ENCODE data around the gene GPALPP1. TPM values are rescaled to one million over a fixed set of nuclear protein-coding genes. Genes with fewer than 3 reads are reported as not detected.

Gene GPALPP1
- total RNA-seq, 5 donors from 2014 or later (not counting 1 experiment from before 2014, with no cell fraction given): 28.0 to 37.8 (median 31.7) TPM

- Mint-ChIP-seq H3K4me3 (no peak overlapping the region), H3K27me3 (no peaks in the 10 kb centered on the region), H3K4me1 (no peaks in the 10 kb centered on the region), H3K9me3 (no peaks in the 10 kb centered on the region), H3K27ac (no peak overlapping the region), H3K36me3 (peaks cover 22% of the 10 kb centered on the region)
- H3K27ac ChIP-seq (ENCODE audit: low read length): no peak overlapping the region
- H3K27me3 ChIP-seq (replicated peaks in 1 of 2; ENCODE audit: control insufficient read depth in 2 of 2, extremely low read depth in 1 of 2, insufficient read depth in 2 of 2, low read length in 1 of 2): no peaks in the 10 kb centered on the region
- DNase-seq (peak in 1 of 35 experiments; percentile 42), ATAC-seq (replicated peaks in 1 of 4) (no peak)
- no peaks in the 10 kb centered on the region for H3K4me1 ChIP-seq (ENCODE audit: control insufficient read depth in 1 of 2, extremely low read depth in 1 of 2, insufficient read depth in 2 of 2, low read length in 2 of 2)
- H3K4me3 ChIP-seq (ENCODE audit: control insufficient read depth in 1 of 2, extremely low read depth in 1 of 2, low read length in 1 of 2): no peak overlapping the region
- H3K36me3 ChIP-seq (ENCODE audit: control insufficient read depth in 2 of 2, extremely low read depth in 1 of 2, insufficient read depth in 1 of 2, low read length in 1 of 2): peaks cover 5 to 22% of the 10 kb centered on the region in 2 donors
- POLR2A ChIA-PET: interaction anchor here (0.5 to 0.8 kb wide), 3 partner anchors 54 to 1163 kb away, joined by 3 to 15 read pairs (median 4); no protein-coding TSS in a partner anchor
- WGBS (ENCODE audit: insufficient coverage): no CpG with 5 or more reads among the region's 3 CpGs
- H3K9me3 ChIP-seq: no peaks in the 10 kb centered on the region
- CTCF ChIA-PET: interaction anchor here (0.6 to 1.3 kb wide), 5 partner anchors 12 to 490 kb away, joined by 3 to 11 read pairs (median 3); no protein-coding TSS in a partner anchor
These were observed 16.3 kb upstream of the GPALPP1 start for GRCh38 chr13:44972956-44973581.

GRCh38 chr13:44974056-44974793, 15.1 kb upstream of the GPALPP1 start:
- POLR2A ChIA-PET: interaction anchor here (0.6 to 0.8 kb wide), 3 partner anchors 56 to 1162 kb away, joined by 3 to 15 read pairs (median 4); no protein-coding TSS in a partner anchor
- H3K27me3 Mint-ChIP-seq: no peaks in the 10 kb centered on the region
- H3K4me3 ChIP-seq (ENCODE audit: control insufficient read depth in 1 of 2, extremely low read depth in 1 of 2, low read length in 1 of 2): no peak overlapping the region
- ATAC-seq (replicated peaks in 1 of 4): no peak
- peaks cover 5 to 26% of the 10 kb centered on the region in 2 donors for H3K36me3 ChIP-seq (ENCODE audit: control insufficient read depth in 2 of 2, extremely low read depth in 1 of 2, insufficient read depth in 1 of 2, low read length in 1 of 2)
- no peaks in the 10 kb centered on the region for H3K9me3 ChIP-seq
- peaks cover 31% of the 10 kb centered on the region for H3K36me3 Mint-ChIP-seq
- no peaks in the 10 kb centered on the region for H3K9me3 Mint-ChIP-seq
- no peak overlapping the region for H3K27ac ChIP-seq (ENCODE audit: low read length)
- H3K27me3 ChIP-seq (replicated peaks in 1 of 2; ENCODE audit: control insufficient read depth in 2 of 2, extremely low read depth in 1 of 2, insufficient read depth in 2 of 2, low read length in 1 of 2): no peaks in the 10 kb centered on the region
- no peak overlapping the region for H3K27ac Mint-ChIP-seq
- no peak for DNase-seq
- H3K4me1 ChIP-seq (ENCODE audit: control insufficient read depth in 1 of 2, extremely low read depth in 1 of 2, insufficient read depth in 2 of 2, low read length in 2 of 2): no peaks in the 10 kb centered on the region
- H3K4me3 Mint-ChIP-seq: no peak overlapping the region
- 80% methylated on average over 6 of the region's 9 CpGs for WGBS (ENCODE audit: insufficient coverage)
- CTCF ChIA-PET: interaction anchor here in 1 of 2 donors (0.7 to 1.2 kb wide), 3 partner anchors 14 to 491 kb away, joined by 3 to 11 read pairs (median 5); no protein-coding TSS in a partner anchor
- H3K4me1 Mint-ChIP-seq: no peaks in the 10 kb centered on the region

DNA sequence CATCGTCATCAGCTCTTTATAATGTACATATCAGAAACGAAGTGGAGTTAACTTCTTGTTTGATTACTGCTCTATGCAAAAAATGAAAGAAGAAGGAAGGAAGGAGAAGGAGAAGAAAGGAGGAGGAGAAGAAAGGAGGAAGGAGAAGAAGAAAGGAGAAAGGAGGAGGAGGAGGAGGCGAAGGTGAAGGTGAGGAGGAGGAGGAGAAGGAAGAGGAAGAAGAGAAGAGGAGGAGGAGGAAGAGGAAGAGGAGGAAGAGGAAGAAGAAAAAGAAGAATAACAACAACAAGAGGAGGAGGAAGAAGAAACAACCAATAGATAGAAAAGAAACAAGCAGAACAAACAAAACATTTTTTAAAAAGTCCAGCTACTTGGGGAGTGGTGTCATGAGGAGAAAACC, 13.1 kb upstream of the GPALPP1 start:
- H3K27me3 ChIP-seq (replicated peaks in 1 of 2; ENCODE audit: control insufficient read depth in 2 of 2, extremely low read depth in 1 of 2, insufficient read depth in 2 of 2, low read length in 1 of 2): no peaks in the 10 kb centered on the region
- Mint-ChIP-seq H3K27ac (no peak overlapping the region), H3K4me1 (no peaks in the 10 kb centered on the region), H3K4me3 (no peak overlapping the region), H3K36me3 (peaks cover 31% of the 10 kb centered on the region), H3K9me3 (no peaks in the 10 kb centered on the region), H3K27me3 (no peaks in the 10 kb centered on the region)
- no peaks in the 10 kb centered on the region for H3K4me1 ChIP-seq (ENCODE audit: control insufficient read depth in 1 of 2, extremely low read depth in 1 of 2, insufficient read depth in 2 of 2, low read length in 2 of 2)
- H3K9me3 ChIP-seq: no peaks in the 10 kb centered on the region
- POLR2A ChIA-PET: no interaction called here
- H3K27ac ChIP-seq (ENCODE audit: low read length): no peak overlapping the region
- no peak overlapping the region for H3K4me3 ChIP-seq (ENCODE audit: control insufficient read depth in 1 of 2, extremely low read depth in 1 of 2, low read length in 1 of 2)
- ATAC-seq (replicated peaks in 1 of 4): no peak
- no peak for DNase-seq
- peaks cover 5 to 44% of the 10 kb centered on the region in 2 donors for H3K36me3 ChIP-seq (ENCODE audit: control insufficient read depth in 2 of 2, extremely low read depth in 1 of 2, insufficient read depth in 1 of 2, low read length in 1 of 2)
- CTCF ChIA-PET: interaction anchor here (0.6 to 0.9 kb wide), 3 partner anchors 9 to 1620 kb away, joined by 3 to 6 read pairs (median 3); no protein-coding TSS in a partner anchor
- 78% methylated on average over 1 of the region's 3 CpGs for WGBS (ENCODE audit: insufficient coverage)

- ChIA-PET POLR2A (no interaction called here), CTCF (interaction anchor here in 1 of 2 donors (0.9 kb wide), 1 partner anchor 8 kb away, joined by 3 read pairs; no protein-coding TSS in a partner anchor)
- Histone ChIP-seq H3K27me3 (replicated peaks in 1 of 2; ENCODE audit: control insufficient read depth in 2 of 2, extremely low read depth in 1 of 2, insufficient read depth in 2 of 2, low read length in 1 of 2) (no peaks in the 10 kb centered on the region), H3K4me3 (ENCODE audit: control insufficient read depth in 1 of 2, extremely low read depth in 1 of 2, low read length in 1 of 2) (no peak overlapping the region), H3K9me3 (no peaks in the 10 kb centered on the region), H3K27ac (ENCODE audit: low read length) (no peak overlapping the region), H3K36me3 (ENCODE audit: control insufficient read depth in 2 of 2, extremely low read depth in 1 of 2, insufficient read depth in 1 of 2, low read length in 1 of 2) (peaks cover 5 to 44% of the 10 kb centered on the region in 2 donors), H3K4me1 (ENCODE audit: control insufficient read depth in 1 of 2, extremely low read depth in 1 of 2, insufficient read depth in 2 of 2, low read length in 2 of 2) (no peaks in the 10 kb centered on the region)
- Mint-ChIP-seq H3K9me3 (no peaks in the 10 kb centered on the region), H3K36me3 (peaks cover 25% of the 10 kb centered on the region), H3K4me1 (no peaks in the 10 kb centered on the region), H3K27me3 (no peaks in the 10 kb centered on the region), H3K4me3 (no peak overlapping the region), H3K27ac (no peak overlapping the region)
- ATAC-seq (replicated peaks in 1 of 4) (no peak), DNase-seq (no peak)
- no CpG with 5 or more reads among the region's 1 CpG for WGBS (ENCODE audit: insufficient coverage)
These were observed 12.3 kb upstream of the GPALPP1 start for GRCh38 chr13:44976949-44977583.

- Histone ChIP-seq H3K4me1 (ENCODE audit: control insufficient read depth in 1 of 2, extremely low read depth in 1 of 2, insufficient read depth in 2 of 2, low read length in 2 of 2) (no peaks in the 10 kb centered on the region), H3K27me3 (replicated peaks in 1 of 2; ENCODE audit: control insufficient read depth in 2 of 2, extremely low read depth in 1 of 2, insufficient read depth in 2 of 2, low read length in 1 of 2) (no peaks in the 10 kb centered on the region), H3K36me3 (ENCODE audit: control insufficient read depth in 2 of 2, extremely low read depth in 1 of 2, insufficient read depth in 1 of 2, low read length in 1 of 2) (peaks cover 5 to 44% of the 10 kb centered on the region in 2 donors), H3K9me3 (no peaks in the 10 kb centered on the region), H3K4me3 (ENCODE audit: control insufficient read depth in 1 of 2, extremely low read depth in 1 of 2, low read length in 1 of 2) (no peak overlapping the region), H3K27ac (ENCODE audit: low read length) (no peak overlapping the region)
- ATAC-seq (replicated peaks in 1 of 4): no peak
- Mint-ChIP-seq H3K27ac (no peak overlapping the region), H3K4me1 (peaks cover 4 to 5% (median 4%) of the 10 kb centered on the region in 3 donors), H3K4me3 (no peak overlapping the region), H3K36me3 (peaks cover 28% of the 10 kb centered on the region), H3K9me3 (no peaks in the 10 kb centered on the region), H3K27me3 (no peaks in the 10 kb centered on the region)
- ChIA-PET CTCF (no interaction called here), POLR2A (no interaction called here)
- no peak for DNase-seq
- no CpG with 5 or more reads among the region's 1 CpG for WGBS (ENCODE audit: insufficient coverage)
These were observed 11.0 kb upstream of the GPALPP1 start for GRCh38 chr13:44978328-44978727.

GRCh38 chr13:44989941-44990340, 603 bp downstream of the GPALPP1 start:
- WGBS (ENCODE audit: insufficient coverage): 4% methylated on average over 10 of the region's 10 CpGs
- Mint-ChIP-seq H3K27me3 (no peaks in the 10 kb centered on the region), H3K27ac (peak overlapping the region; percentile 88 to 95), H3K4me3 (peak overlapping the region; percentile 96 to 99 (median 98)), H3K36me3 (peaks cover 12% of the 10 kb centered on the region), H3K4me1 (peaks cover 63 to 69% (median 67%) of the 10 kb centered on the region in 3 donors), H3K9me3 (no peaks in the 10 kb centered on the region)
- Histone ChIP-seq H3K9me3 (no peaks in the 10 kb centered on the region), H3K36me3 (ENCODE audit: control insufficient read depth in 2 of 2, extremely low read depth in 1 of 2, insufficient read depth in 1 of 2, low read length in 1 of 2) (no peaks in the 10 kb centered on the region), H3K4me3 (ENCODE audit: control insufficient read depth in 1 of 2, extremely low read depth in 1 of 2, low read length in 1 of 2) (peak overlapping the region; percentile 94 to 99), H3K4me1 (ENCODE audit: control insufficient read depth in 1 of 2, extremely low read depth in 1 of 2, insufficient read depth in 2 of 2, low read length in 2 of 2) (peaks cover 16 to 25% of the 10 kb centered on the region in 2 experiments), H3K27me3 (replicated peaks in 1 of 2; ENCODE audit: control insufficient read depth in 2 of 2, extremely low read depth in 1 of 2, insufficient read depth in 2 of 2, low read length in 1 of 2) (no peaks in the 10 kb centered on the region), H3K27ac (ENCODE audit: low read length) (peak overlapping the region; percentile 90)
- ATAC-seq (replicated peaks in 1 of 4) (peak in 3 of 4 experiments; percentile 4 to 17 (median 10)), DNase-seq (peak in 5 of 35 experiments; percentile 0 to 28 (median 3))
- POLR2A ChIA-PET: no interaction called here
- CTCF ChIA-PET: interaction anchor here in 1 of 2 donors (0.5 to 1.2 kb wide), 3 partner anchors 71 to 506 kb away, joined by 3 to 4 read pairs (median 3); no protein-coding TSS in a partner anchor

All from T-cell (primary cell).